GM15510 (cell line): ENCODE data around the gene CNNM2.

ENCODE experiments used
- POLR2A ChIP-seq: IDR thresholded peaks from 3 replicates; pipeline ENCODE4 v1.6.1; 2011; ENCODE audit warnings: borderline replicate concordance; ENCODE audit not compliant: insufficient read length; ENCODE audit errors: extremely low read depth

Gene CNNM2

GRCh38 chr10:103117247-103117646 is 199.2 kb downstream of the CNNM2 start:
- no peak for TF ChIP-seq POLR2A

DNA sequence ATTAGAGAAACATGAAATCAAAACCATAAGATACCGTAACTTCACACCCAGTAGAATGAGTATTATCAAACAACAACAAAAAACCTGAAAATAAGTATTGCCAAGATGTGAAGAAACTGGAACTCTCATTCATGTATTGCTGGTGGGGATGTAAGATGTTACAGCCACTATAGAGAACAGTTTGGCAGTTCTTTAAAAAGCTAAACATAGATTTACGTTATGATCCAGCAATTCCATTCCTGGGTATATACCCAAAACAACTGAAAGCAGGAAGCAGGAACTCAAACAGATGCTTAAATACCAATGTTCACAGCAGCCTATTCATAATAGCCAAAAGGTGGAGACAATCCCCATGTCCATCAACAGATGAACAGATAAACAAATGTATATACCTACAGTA is 202.5 kb downstream of the CNNM2 start:
- TF ChIP-seq POLR2A, result no peak

- TF ChIP-seq POLR2A, result no peak
Observed at GRCh38 chr10:103120977-103121735, 203.1 kb downstream of the CNNM2 start.

GRCh38 chr10:103123282-103124024 is 205.4 kb downstream of the CNNM2 start:
- no peak for TF ChIP-seq POLR2A

- TF ChIP-seq POLR2A, result no peak
Observed at GRCh38 chr10:103124420-103125096, 206.5 kb downstream of the CNNM2 start.

- TF ChIP-seq POLR2A, result no peak
Observed at GRCh38 chr10:103125323-103126267, 207.5 kb downstream of the CNNM2 start.

DNA sequence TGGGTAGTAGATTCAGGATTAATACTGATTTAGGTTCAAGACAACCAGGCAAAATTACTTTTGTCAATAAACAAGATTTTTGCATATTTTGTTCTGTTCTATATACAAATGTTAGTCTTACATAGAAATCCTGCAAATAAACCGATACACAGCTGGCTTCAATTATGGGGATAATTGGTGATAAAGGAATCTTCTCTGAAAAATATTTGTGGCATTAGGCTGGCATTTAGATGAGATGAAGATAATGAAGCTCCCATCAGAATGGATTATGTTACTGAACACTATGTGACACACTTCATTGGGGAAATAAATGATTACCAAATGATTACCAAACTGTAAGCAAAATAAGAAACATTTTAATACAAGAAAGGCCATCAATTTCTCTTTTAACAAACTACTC is 209.1 kb downstream of the CNNM2 start:
- TF ChIP-seq POLR2A, result no peak

DNA sequence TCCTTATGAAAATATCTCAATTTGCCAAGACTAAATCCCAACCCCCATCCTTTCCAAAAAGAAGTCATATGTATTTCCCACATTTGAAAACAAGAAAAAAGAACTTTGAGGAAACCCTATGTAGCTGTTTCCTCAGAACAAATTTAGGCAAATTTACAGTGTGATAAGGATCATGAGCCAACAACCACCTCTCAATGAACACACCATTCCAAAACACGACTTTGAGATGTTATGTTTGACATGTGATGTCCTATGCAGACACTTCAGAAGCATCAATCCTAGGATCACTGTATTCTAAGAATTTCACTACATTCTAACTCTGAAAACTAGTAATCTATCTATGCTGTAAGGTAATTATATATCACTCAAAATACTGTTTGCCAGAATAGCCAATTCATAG is 212.8 kb downstream of the CNNM2 start:
- no peak for TF ChIP-seq POLR2A

DNA sequence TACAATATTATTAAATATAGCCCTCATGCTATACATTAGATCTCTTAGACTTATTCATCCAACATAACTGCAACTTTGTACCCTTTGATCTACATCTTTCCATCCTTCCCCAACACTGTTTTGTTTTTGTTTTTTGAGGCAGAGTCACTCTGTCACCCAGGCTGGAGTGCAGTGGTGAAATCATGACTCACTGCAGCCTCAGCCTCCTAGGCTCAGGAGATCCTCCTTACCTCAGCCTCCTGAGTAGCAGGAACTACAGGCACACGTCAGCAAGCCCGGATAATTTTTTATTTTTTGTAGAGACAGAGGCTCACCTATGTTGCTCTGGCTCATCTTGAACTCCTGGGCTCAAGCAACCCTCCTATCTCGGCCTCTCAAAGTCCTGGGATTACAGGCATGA is 221.7 kb downstream of the CNNM2 start:
- no peak for TF ChIP-seq POLR2A
